Erythroblast (primary cell): ENCODE results near the gene ECE1.

Experiments used
- DNase-seq, 2 experiments: peaks; one replicate each; lab custom pipeline; 2025; lab: John Stamatoyannopoulos, UW
- GATA1 ChIP-seq: IDR thresholded peaks from 2 replicates; pipeline ENCODE4 v1.6.1; 2011; ENCODE audit warnings: low read depth, mild to moderate bottlenecking, control low read depth, low read length, moderate library complexity
- POLR2A ChIP-seq: IDR thresholded peaks from 2 replicates; pipeline ENCODE4 v1.6.1; 2011; ENCODE audit warnings: mild to moderate bottlenecking, low read length

Gene ECE1

DNA sequence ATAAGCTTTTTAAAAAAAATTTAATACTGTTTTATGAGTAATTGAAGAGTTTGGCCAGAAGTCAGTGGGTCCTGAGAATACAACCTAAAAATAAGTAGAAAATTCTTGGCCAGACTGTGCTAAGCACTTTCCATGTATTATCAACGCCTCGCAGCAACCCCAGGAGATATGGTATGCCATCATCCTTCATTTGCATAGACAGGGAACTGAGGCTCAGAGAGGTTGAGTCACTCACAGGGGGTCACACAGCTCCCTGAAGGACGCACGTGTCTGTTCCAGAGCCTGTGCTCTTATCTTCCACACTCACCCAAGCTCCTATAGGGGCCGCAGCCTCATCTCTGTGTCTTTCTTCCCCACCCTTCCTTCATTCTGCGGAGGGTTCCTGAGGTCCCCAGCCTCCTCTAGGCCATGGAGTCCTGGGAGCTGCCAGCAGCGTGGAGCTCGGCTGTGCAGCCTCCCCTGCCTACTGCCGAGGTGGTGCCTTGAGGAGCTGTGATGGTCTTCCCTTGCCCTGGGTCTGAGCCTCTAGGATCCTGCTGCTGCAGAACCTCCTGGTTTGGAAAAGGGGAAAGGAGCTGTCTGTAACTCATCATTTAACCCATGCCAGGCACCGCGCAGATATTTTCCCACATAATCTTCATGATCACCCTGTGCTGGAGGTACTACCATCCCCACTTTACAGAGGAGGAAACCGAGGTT, 30.3 kb upstream of the ECE1 start:
- no peak for TF ChIP-seq GATA1
- TF ChIP-seq POLR2A: no peak
- DNase-seq: peak in 1 of 2 experiments; percentile 68

DNA sequence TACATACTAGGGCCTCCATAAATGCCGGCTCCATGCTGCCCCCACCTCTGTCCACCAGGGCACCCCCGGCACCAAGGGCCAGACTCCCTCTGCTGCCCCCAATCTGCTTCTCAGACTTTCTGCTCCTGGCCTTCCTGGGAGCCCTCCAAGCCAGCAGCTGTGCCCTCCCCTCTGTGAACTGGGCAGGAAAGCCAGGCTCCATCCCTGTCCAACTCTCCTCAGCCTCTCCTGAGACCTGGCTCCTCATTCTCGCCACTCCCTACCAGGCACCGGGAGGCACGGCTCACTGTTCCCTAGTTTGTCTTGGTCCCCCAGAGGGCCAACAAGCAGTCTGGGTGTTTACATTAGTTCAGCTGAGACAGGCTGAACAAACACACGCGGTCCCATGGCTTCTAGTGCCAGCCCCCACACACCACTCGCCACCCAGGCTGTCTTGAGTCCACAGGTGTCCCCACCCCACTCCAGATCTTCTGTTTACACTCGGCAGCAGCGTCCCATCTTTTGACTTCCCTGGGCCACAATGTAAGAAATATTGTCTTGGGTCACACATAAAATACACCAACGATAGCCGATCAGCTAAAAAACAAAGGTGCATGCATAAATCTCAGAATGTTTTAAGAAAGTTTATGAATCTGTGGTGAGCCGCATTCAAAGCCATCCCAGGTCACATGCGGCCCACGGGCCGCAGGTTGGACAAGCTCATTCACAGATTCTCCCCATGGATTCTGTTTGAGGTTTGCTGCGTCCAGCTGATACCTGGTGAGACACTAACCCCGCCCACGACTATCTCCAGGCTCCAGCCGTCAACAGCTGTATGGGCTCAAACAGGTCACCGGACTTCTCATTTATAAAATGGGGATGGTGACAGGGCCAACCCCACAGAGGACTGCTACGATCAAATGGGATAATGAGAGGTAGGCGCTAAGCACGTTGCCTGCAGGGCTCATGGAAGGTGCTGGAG, 29.5 kb upstream of the ECE1 start:
- peak in 1 of 2 experiments; percentile 76 for DNase-seq
- TF ChIP-seq GATA1: no peak
- TF ChIP-seq POLR2A: no peak

DNA sequence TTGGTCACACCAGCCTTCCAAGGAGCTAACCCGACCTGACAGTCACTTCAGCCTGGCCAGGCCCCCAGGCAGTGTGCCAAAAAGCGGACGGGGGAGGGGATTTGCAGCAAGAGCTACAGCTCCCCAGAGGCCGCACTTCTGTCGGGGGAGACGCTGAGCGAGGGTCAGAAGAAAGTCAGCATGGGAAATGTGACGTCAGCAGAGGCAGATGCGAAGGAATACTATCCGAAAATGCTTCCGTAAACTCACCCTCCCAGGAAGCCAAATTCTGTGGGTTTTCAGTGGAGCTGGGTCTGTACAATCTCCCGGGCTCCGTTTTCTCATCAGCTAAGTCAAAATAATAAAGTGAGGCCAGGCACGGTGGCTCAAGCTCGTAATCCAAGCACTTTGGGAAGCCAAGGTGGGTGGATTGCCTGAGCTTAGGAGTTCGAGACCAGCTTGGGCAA, 28.5 kb upstream of the ECE1 start:
- DNase-seq: no peak
- no peak for TF ChIP-seq GATA1
- no peak for TF ChIP-seq POLR2A

DNA sequence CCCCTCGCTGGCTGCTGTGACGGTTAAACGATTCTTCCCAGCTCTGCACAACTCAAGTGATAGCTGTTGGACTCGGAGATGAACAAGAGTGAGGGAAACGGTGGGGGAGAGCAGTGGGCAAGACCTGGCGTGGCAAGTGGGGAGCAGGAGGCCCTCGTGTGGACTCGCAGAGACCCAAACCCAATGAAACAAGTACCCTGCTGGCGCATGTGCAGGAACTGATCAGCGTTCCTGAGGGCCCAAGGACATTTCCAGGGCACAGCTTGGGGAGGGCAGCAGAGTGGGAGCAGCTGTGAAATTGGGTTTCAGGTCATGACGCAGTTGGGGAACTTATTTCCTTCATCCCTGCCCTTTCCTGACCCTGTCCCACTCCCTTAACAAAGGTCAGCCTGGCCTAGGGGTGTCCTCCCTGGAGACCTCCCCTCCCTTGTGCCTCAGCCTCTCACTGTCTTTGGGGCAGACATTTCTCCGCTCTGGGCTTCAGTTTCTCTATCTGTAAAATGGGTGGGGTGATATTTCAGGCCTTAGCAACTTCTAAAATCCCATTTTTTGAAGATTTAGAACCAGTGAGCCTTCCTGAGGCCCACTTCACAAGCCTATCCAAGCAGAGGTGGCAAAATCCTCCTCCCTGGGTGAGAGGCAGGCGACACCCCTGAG, 27.9 kb upstream of the ECE1 start:
- no peak for DNase-seq
- TF ChIP-seq POLR2A (no peak), GATA1 (no peak)

DNA sequence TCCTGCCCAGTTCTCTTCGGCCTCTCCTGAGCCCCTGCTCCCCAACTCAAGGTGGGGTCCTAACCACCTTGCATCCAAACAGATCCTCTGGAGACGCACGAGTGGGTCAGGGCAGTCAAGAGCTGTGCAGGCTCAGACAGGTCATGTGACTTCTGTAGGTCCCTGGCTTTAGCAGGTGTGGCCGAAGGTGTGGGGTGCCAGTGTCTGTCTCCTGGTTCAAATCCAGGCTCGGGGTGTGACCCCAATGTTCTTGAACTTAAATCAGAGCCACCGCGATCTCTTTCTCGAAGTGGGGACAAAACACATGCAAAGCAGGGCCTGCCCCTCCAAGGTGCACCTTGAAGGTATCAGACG, 27.4 kb upstream of the ECE1 start:
- TF ChIP-seq POLR2A: no peak
- TF ChIP-seq GATA1: no peak
- no peak for DNase-seq

DNA sequence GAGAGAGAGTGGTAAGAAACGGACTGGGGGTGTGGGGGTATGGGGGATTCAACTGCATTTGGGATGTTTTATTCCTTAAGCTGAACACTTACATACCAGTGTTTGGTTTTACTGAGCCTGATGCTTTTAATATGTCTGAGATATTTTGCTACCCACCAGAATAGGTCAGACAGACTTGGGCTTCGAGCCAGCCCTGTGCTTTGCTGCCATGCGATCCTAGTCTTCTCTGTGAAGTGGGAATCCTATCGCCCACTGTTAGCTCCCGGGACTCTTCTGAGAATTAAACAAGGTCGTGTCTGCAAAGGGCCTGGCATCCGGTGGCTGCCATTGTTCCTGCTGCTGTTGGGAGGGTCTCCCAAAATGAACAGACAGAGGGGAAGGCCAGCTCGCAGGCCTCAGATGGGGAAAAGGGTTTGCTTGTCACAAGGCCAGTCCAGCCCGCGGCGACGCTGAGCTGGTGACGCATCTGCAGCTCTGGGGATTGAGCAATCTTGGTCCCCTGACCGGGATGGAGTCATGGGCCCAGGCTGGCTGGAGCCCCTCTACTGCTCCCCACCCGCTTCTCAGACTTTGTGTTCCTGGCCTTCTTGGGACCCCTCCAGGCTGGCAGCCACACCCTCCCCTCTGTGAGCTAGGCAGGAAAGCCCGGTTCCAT, 26.9 kb upstream of the ECE1 start:
- no peak for TF ChIP-seq GATA1
- TF ChIP-seq POLR2A: no peak
- DNase-seq: no peak

DNA sequence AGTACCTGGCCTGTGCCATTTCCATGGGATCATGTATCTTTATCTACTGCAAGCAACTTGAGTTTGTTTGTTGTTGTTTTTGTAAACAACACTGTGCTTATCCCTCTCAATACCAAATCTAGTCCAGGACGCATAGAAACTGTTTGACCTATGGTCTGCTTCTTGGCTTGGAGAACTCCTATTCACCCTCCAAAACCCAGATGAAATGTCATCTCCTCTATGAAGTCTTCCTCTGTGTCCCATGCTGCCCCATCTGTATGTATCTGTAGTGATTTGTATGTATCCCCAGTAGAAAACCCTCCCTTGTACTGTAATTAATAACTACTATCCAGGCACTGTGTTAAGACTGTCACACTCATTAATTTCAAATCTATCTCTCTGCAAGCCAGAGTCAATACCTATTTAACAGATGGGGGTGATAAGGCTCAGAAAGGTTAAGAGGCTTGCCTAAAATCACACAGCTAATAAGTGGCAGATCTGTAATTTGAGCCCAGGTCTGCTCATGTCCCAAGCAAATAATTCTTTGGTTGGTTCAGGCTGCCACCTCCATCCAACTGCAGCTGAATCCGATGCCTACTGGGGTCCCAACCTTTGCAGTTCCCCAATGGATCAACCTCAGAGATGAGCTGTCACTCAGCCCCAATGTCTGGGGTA, 24.6 kb upstream of the ECE1 start:
- no peak for DNase-seq

DNA sequence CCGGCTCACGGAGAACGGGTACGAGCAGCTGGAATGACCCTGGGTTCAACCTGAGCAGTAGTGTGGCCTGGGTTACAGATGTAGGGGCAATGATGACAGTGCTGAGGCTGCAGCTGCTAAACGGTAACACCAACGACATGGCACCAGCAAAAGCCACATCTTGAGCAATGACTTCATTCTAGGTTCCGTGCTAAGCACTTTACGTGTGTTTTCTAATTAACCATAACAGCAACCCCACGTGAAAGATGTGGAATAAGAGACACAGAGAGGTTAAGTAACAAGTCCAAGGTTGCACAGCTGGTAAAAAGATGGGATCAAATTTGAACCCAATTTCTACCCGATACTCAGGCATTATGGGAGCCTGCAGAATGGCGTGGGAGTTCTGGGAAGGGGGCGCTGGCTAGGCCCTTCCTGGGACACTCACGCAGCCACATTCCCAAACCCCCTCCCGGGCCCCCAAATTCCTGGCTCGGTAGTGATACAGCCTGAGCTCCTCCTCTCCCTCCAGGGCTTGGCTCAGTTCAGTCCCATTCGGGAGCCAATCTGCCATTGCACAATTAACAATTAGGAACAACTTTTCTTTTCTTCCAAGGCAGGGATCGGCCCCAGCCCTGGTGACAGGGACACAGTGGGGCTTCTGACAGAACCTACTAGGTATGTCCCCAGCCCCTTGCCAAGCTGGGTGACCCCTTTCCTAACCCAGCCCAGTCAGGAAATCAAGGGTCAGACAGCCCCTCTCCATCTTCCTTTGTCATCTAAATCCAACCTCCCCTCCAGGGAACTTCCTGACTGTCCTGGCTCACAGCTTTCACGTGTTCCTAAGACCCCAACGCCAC, 23.8 kb upstream of the ECE1 start:
- TF ChIP-seq POLR2A: no peak
- TF ChIP-seq GATA1: no peak
- DNase-seq: no peak

More for the DNA sequence above, 24.6 kb upstream of the ECE1 start:
- TF ChIP-seq GATA1 (no peak), POLR2A (no peak)

DNA sequence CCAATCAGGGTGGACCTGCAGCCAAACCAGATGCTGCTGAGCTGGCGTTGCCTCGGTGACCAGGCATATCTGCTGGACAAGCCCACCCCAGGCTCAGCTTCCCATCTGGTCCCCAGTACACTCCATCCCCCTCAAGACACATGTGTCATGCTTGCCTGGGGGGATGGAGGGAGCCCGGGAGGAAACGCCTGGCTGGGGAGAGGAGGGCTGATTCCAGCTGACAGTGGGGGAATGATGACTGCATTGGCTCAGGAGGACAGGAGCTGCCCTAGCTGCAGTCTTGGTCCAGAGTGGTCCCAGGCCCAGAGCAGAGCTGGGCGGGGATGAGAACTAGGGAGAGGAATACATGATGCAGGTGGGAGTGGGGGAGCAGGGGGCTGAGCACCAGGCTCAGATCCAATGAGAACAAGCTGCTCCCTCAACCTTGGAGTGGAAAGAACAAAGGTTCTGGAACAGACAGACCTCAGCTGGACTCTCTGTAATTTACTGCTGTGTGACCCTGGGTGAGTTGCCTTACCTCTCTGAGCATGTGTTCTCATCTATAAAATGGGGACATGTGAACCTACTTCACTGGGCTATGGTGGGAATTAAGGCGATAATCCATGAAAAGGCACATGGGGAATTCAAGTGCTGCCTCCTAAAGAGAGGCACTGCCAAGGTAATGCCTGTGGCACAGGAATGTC, 23.1 kb upstream of the ECE1 start:
- DNase-seq: no peak

DNA sequence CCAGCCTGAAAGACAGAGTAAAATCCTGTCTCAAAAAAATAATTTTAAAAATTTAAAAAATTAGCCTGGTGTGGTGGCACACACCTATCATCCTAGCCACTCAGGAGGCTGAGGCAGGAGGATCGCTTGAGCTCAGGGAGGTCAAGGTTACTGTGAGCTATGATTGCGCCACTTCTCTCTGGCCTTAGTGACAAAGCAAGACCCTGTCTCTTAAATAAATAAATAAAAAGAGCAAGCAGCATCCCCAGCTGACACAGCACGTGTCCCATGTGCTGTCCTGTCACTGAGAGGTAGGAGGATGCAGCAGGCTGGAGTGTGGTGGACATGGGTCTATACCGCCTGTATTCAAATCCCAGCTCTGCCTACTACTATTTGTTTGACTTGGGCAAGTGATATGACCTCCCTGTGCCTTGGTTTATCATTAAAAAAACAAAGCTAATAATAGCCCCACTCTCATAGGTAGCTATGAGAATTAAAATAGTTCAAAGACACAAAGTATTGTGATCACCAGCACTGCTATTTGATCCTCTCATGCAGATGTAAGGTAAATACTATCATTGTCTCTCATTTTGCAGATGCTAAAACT, 22.2 kb upstream of the ECE1 start:
- TF ChIP-seq GATA1 (no peak), POLR2A (no peak)

More for the DNA sequence above, 23.1 kb upstream of the ECE1 start:
- TF ChIP-seq POLR2A: no peak
- TF ChIP-seq GATA1: no peak

DNA sequence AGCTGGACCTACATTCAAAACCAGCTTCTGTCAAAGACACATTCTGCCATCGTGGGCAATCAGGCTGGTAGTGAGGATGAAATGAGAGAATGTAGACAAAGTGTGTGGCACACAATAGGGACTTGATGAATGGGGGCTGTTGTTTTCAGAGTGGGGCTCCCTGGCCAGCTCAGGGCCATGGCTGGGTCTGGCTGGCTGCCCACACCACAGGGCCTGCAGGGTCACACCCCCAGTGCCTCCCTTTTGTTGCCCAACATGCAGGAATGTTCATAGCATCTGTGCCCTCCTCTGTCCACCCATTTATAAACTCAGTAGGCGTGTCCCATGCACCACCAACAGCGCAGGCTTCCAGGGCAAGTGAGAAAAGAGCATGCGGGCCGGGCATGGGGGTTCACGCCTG, 20.8 kb upstream of the ECE1 start:
- TF ChIP-seq GATA1 (no peak), POLR2A (no peak)
- no peak for DNase-seq

More for the DNA sequence above, 22.2 kb upstream of the ECE1 start:
- DNase-seq: no peak
